ENCODE data around the gene GALNT6.

GALNT6 gene

DNA sequence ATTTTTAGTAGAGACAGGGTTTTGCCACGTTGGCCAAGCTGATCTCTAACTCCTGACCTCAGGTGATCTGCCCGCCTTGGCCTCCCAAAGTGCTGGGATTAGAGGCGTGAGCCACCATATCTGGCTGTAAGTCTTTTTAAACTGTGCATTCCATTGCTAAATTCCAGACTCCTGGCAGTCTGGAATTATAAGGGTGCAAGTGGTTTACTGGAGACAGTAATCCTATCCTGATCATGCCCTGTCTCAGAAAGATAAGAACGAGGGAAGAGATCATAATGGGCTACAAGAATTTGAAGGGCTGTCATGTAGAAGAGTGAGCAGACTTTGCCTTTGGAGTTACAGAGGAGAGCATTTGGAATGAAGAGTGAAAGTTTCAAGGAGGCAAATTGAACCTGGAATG, 26.6 kb upstream of the GALNT6 start:
- Histone ChIP-seq H3K9me2 (replicated peaks; ENCODE audit: low read depth, low read length) (no peaks in the 10 kb centered on the region), H4K20me1 (ENCODE audit: insufficient read depth, low read length, poor library complexity, severe bottlenecking) (no peaks in the 10 kb centered on the region), H3F3A (ENCODE audit: low read depth) (no peaks in the 10 kb centered on the region), H2AFZ (ENCODE audit: low read length) (no peak overlapping the region), H3K4me2 (ENCODE audit: low read depth, low read length, poor library complexity, severe bottlenecking) (no peak overlapping the region), H3K36me3 (ENCODE audit: insufficient read depth, low read length) (no peaks in the 10 kb centered on the region), H3K27me3 (ENCODE audit: insufficient read depth, low read length, poor library complexity, severe bottlenecking) (no peaks in the 10 kb centered on the region), H3K9ac (ENCODE audit: low read depth, low read length, poor library complexity, severe bottlenecking) (no peak overlapping the region), H3K4me1 (ENCODE audit: insufficient read depth, low read length, poor library complexity, severe bottlenecking) (peaks cover 34% of the 10 kb centered on the region), H3K79me2 (ENCODE audit: insufficient read depth, low read length) (no peaks in the 10 kb centered on the region), H3K4me3 (ENCODE audit: low read length, poor library complexity, severe bottlenecking) (no peak overlapping the region), H3K9me3 (ENCODE audit: insufficient read depth, low read depth, low read length) (no peaks in the 10 kb centered on the region)
- TF ChIP-seq EZH2phosphoT487 (IDR thresholded peaks at IDR 0.05; ENCODE audit: borderline replicate concordance) (no peak), CTCF (conservative IDR thresholded peaks at IDR 0.05; ENCODE audit: low read length) (no peak)

- Histone ChIP-seq H3K79me2 (ENCODE audit: insufficient read depth, low read length) (no peaks in the 10 kb centered on the region), H3F3A (ENCODE audit: low read depth) (no peaks in the 10 kb centered on the region), H3K9me2 (replicated peaks; ENCODE audit: low read depth, low read length) (no peaks in the 10 kb centered on the region), H2AFZ (ENCODE audit: low read length) (no peak overlapping the region), H3K4me3 (ENCODE audit: low read length, poor library complexity, severe bottlenecking) (no peak overlapping the region), H3K9me3 (ENCODE audit: insufficient read depth, low read depth, low read length) (no peaks in the 10 kb centered on the region), H3K9ac (ENCODE audit: low read depth, low read length, poor library complexity, severe bottlenecking) (no peak overlapping the region), H4K20me1 (ENCODE audit: insufficient read depth, low read length, poor library complexity, severe bottlenecking) (no peaks in the 10 kb centered on the region), H3K4me2 (ENCODE audit: low read depth, low read length, poor library complexity, severe bottlenecking) (no peak overlapping the region), H3K36me3 (ENCODE audit: insufficient read depth, low read length) (no peaks in the 10 kb centered on the region), H3K27me3 (ENCODE audit: insufficient read depth, low read length, poor library complexity, severe bottlenecking) (no peaks in the 10 kb centered on the region), H3K4me1 (ENCODE audit: insufficient read depth, low read length, poor library complexity, severe bottlenecking) (peaks cover 36% of the 10 kb centered on the region)
- no peak for TF ChIP-seq EZH2phosphoT487 (IDR thresholded peaks at IDR 0.05; ENCODE audit: borderline replicate concordance)
- no peak for TF ChIP-seq CTCF (conservative IDR thresholded peaks at IDR 0.05; ENCODE audit: low read length)
Observed at GRCh38 chr12:51415931-51416330, 24.7 kb upstream of the GALNT6 start.

DNA sequence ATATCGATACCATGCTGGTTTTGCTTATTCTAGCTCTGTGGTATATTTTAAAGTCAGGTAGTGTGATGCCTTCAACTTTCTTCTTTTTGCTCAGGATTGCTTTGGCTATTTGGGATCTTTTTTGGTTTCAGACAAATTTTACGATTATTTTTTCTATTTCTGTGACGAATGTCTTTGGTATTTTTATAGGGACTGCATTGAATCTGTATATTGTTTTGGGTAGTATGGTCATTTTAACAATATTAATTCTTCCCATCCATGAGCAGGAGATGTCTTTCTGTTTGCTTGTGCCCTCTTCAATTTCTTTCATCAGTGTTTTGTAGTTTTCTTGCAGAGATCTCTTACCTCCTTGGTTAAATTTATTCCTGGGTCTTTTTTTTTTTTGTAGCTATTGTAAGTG, 22.6 kb upstream of the GALNT6 start:
- H3K9ac ChIP-seq (ENCODE audit: low read depth, low read length, poor library complexity, severe bottlenecking), result peak overlapping the region; percentile 44
- H3K9me3 ChIP-seq (ENCODE audit: insufficient read depth, low read depth, low read length), result no peaks in the 10 kb centered on the region
- no peak overlapping the region for H3K4me3 ChIP-seq (ENCODE audit: low read length, poor library complexity, severe bottlenecking)
- peak overlapping the region; percentile 61 for H3K4me2 ChIP-seq (ENCODE audit: low read depth, low read length, poor library complexity, severe bottlenecking)
- no peaks in the 10 kb centered on the region for H3K9me2 ChIP-seq (replicated peaks; ENCODE audit: low read depth, low read length)
- TF ChIP-seq EZH2phosphoT487 (IDR thresholded peaks at IDR 0.05; ENCODE audit: borderline replicate concordance), result no peak
- no peak for TF ChIP-seq CTCF (conservative IDR thresholded peaks at IDR 0.05; ENCODE audit: low read length)
- no peaks in the 10 kb centered on the region for H3K36me3 ChIP-seq (ENCODE audit: insufficient read depth, low read length)
- no peaks in the 10 kb centered on the region for H3K79me2 ChIP-seq (ENCODE audit: insufficient read depth, low read length)
- H3K4me1 ChIP-seq (ENCODE audit: insufficient read depth, low read length, poor library complexity, severe bottlenecking), result peaks cover 22% of the 10 kb centered on the region
- H3K27me3 ChIP-seq (ENCODE audit: insufficient read depth, low read length, poor library complexity, severe bottlenecking), result no peaks in the 10 kb centered on the region
- H4K20me1 ChIP-seq (ENCODE audit: insufficient read depth, low read length, poor library complexity, severe bottlenecking), result no peaks in the 10 kb centered on the region
- H3F3A ChIP-seq (ENCODE audit: low read depth), result no peaks in the 10 kb centered on the region
- 0 out of 2 replicates have a peak overlapping the region, but pooled peaks have one; percentile 12 for H2AFZ ChIP-seq (ENCODE audit: low read length)

All from Loucy (cell line).